HepG2 (cell line): ENCODE data around the gene SBK2. TPM values are rescaled to one million over a fixed set of nuclear protein-coding genes. Genes with fewer than 3 reads are reported as not detected.

Experiments
- CEBPG ChIP-seq: IDR thresholded peaks from 2 replicates; pipeline ENCODE4 v1.6.1; 2016
- FOSL2 ChIP-seq: sonication (generic); formaldehyde crosslinking; IDR thresholded peaks from 2 replicates; pipeline ENCODE4 v1.4.0; 2020; ENCODE audit warnings: missing genetic modification reagents
- HNRNPH1 ChIP-seq: fragments of 200-400 bp; formaldehyde crosslinking; optimal IDR thresholded peaks from 2 replicates; pipeline ENCODE3; 2017; ENCODE audit warnings: mild to moderate bottlenecking, low read depth, low read length
- JUND ChIP-seq: sonication (generic); formaldehyde crosslinking; IDR thresholded peaks from 2 replicates; pipeline ENCODE4 v1.8.0; 2022; ENCODE audit warnings: mild to moderate bottlenecking, missing genetic modification reagents
- KLF12 ChIP-seq: sonication (generic); formaldehyde crosslinking; IDR thresholded peaks from 2 replicates; pipeline ENCODE4 v1.4.0; 2020; ENCODE audit warnings: missing genetic modification reagents, borderline replicate concordance
- LCORL ChIP-seq, 2 experiments: fragments of 450-650 bp in 1 of 2; sonication (generic) in 1 of 2; formaldehyde crosslinking in 1 of 2; IDR thresholded peaks; 2 replicates each; pipeline versions ENCODE4 v1.5.0 to v1.6.1; 2017 to 2020; ENCODE audit warnings: antibody characterized with exemption in 1 of 2, missing genetic modification reagents in 1 of 2
- MTF2 ChIP-seq: sonication (generic); formaldehyde crosslinking; IDR thresholded peaks from 2 replicates; pipeline ENCODE4 v1.5.0; 2020; ENCODE audit warnings: missing genetic modification reagents, borderline replicate concordance
- NFKBIZ ChIP-seq: IDR thresholded peaks from 2 replicates; pipeline ENCODE4 v1.6.1; 2018; ENCODE audit warnings: missing genetic modification reagents, missing compliant biosample characterization
- NFYC ChIP-seq: IDR thresholded peaks from 2 replicates; pipeline ENCODE4 v1.6.1; 2016; ENCODE audit warnings: missing genetic modification reagents, missing compliant biosample characterization
- NPAS2 ChIP-seq: sonication (generic); formaldehyde crosslinking; IDR thresholded peaks from 2 replicates; pipeline ENCODE4 v1.8.0; 2022; ENCODE audit warnings: mild to moderate bottlenecking, missing genetic modification reagents, borderline replicate concordance
- NR2F2 ChIP-seq: IDR thresholded peaks from 2 replicates; pipeline ENCODE4 v1.6.1; 2012; ENCODE audit warnings: low read depth, inconsistent platforms, borderline replicate concordance
- PHB2 ChIP-seq: fragments of 450-650 bp; IDR thresholded peaks from 2 replicates; pipeline ENCODE4 v1.6.1; 2018; ENCODE audit not compliant: partially characterized antibody
- PITX1 ChIP-seq: sonication (generic); formaldehyde crosslinking; IDR thresholded peaks from 2 replicates; pipeline ENCODE4 v1.5.1; 2020; ENCODE audit warnings: mild to moderate bottlenecking, missing genetic modification reagents
- PRMT3 ChIP-seq: sonication (generic); formaldehyde crosslinking; IDR thresholded peaks from 2 replicates; pipeline ENCODE4 v1.8.1; 2022; ENCODE audit warnings: low read depth, mild to moderate bottlenecking, moderate library complexity, missing genetic modification reagents, borderline replicate concordance
- RBM22 ChIP-seq: fragments of 200-400 bp; formaldehyde crosslinking; optimal IDR thresholded peaks from 2 replicates; pipeline ENCODE3; 2017; ENCODE audit warnings: mild to moderate bottlenecking, low read length, moderate library complexity
- SIN3B ChIP-seq: fragments of 150-350 bp; IDR thresholded peaks from 2 replicates; pipeline ENCODE4 v1.6.1; 2014; ENCODE audit warnings: low read length
- ZFP82 ChIP-seq: sonication (generic); formaldehyde crosslinking; IDR thresholded peaks from 2 replicates; pipeline ENCODE4 v1.5.1; 2020; ENCODE audit warnings: mild to moderate bottlenecking, missing genetic modification reagents, borderline replicate concordance
- ZNF230 ChIP-seq: sonication (generic); formaldehyde crosslinking; IDR thresholded peaks from 2 replicates; pipeline ENCODE4 v1.4.0; 2020; ENCODE audit warnings: mild to moderate bottlenecking, missing genetic modification reagents
- ZNF607 ChIP-seq: sonication (generic); formaldehyde crosslinking; IDR thresholded peaks from 2 replicates; pipeline ENCODE4 v1.5.1; 2020; ENCODE audit warnings: missing genetic modification reagents, mild to moderate bottlenecking, borderline replicate concordance
- ZNF614 ChIP-seq: IDR thresholded peaks from 2 replicates; pipeline ENCODE4 v1.6.1; 2018; ENCODE audit warnings: missing biosample characterization, missing genetic modification reagents, inconsistent platforms, borderline replicate concordance
- polyA plus RNA-seq, 8 experiments: library from polyadenylated mRNA; depleted of rRNA in 3 of 8; stranded (reverse) in 7 of 8; unstranded in 1 of 8; fragments of >200 nt; fragmentation: Illumina TruSeq in 4 of 8; extraction: Trizol in 4 of 8; gene quantifications; 2 replicates each; pipeline versions ENCODE4 v1.2.1 to v1.2.3, GENCODE V29; 2011 to 2016; ENCODE audit warnings: low read depth in 4 of 8, missing spikeins in 1 of 8, mixed read lengths in 1 of 8; ENCODE audit not compliant: insufficient read depth in 1 of 8
- total RNA-seq, 5 experiments: library from RNA; depleted of rRNA; stranded (reverse); fragments of >200 nt; fragmentation: Illumina TruSeq; extraction: Trizol; gene quantifications; 2 replicates each; pipeline ENCODE4 v1.2.3, GENCODE V29; 2016; ENCODE audit warnings: low read depth in 1 of 5
- TF ChIP-seq, protein P1 (sequence below): sonication (generic); formaldehyde crosslinking; IDR thresholded peaks from 2 replicates; pipeline ENCODE4 v1.4.0; 2020; ENCODE audit warnings: missing genetic modification reagents, borderline replicate concordance
- TF ChIP-seq, protein P2 (sequence below): IDR thresholded peaks from 2 replicates; pipeline ENCODE4 v1.6.1; 2012; ENCODE audit warnings: inconsistent platforms
- TF ChIP-seq, protein P3 (sequence below): sonication (generic); formaldehyde crosslinking; IDR thresholded peaks from 2 replicates; pipeline ENCODE4 v1.4.0; 2020; ENCODE audit warnings: missing genetic modification reagents
- TF ChIP-seq, protein P4 (sequence below): sonication (generic); formaldehyde crosslinking; IDR thresholded peaks from 2 replicates; pipeline ENCODE4 v1.4.0; 2020; ENCODE audit warnings: mild to moderate bottlenecking, missing genetic modification reagents
- TF ChIP-seq, protein P5 (sequence below): sonication (generic); formaldehyde crosslinking; conservative IDR thresholded peaks from 2 replicates; pipeline ENCODE4 v1.5.0; 2020; ENCODE audit warnings: missing genetic modification reagents

Gene SBK2
- total and polyA plus RNA-seq, 2 of the 13 experiments (the other 11 are each of a cell fraction or from before 2014, with no cell fraction given), result 0.24 TPM; not detected in 1

DNA sequence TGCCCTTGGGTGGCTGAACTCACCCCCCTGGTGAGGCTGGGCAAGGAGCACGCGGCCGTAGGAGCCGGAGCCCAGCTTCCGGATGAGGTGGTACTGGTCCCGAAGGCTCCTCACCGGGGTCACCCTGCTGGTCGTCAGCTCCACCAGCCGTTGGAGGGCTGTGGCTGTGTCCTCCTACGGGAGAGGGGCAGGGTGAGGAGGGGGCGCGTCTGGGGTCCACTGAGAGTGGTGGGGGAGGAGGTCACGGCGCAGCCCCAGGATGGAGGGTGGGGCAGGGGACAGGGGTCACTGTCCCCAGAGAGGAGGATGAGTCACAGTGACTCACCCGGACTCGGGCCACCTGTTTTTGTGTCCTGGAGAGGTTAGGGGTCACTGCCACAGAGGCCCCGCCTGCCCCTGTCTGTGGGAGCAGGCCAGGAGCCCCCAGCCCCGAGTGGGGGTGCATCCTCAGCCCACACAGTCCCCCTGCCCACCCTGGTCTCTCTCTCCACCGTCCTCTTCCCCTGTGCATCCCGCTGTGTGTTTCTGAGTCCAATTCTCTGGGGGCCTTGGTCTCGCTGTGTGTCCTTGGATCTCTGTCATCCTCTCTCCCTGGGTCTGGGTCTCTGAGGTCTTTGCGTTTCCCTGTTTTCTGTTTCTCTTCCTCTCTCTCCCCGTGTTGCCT lies 8.0 kb upstream of the SBK2 start (continued):
- TF ChIP-seq ZNF230 (no peak), FOSL2 (CRISPR knock-in tag) (peak; percentile 99), CEBPG (CRISPR knock-in tag) (no peak), KLF12 (CRISPR knock-in tag) (no peak), PRMT3 (no peak), PHB2 (no peak), LCORL (IDR thresholded peaks at IDR 0.05) (no peak), LCORL (CRISPR knock-in tag; IDR thresholded peaks at IDR 0.05) (peak; percentile 81), HNRNPH1 (no peak), NFKBIZ (CRISPR knock-in tag) (no peak), RBM22 (no peak), MTF2 (no peak), ZNF614 (no peak), ZFP82 (CRISPR knock-in tag) (no peak), SIN3B (no peak), PITX1 (CRISPR knock-in tag) (no peak), ZNF607 (no peak), NPAS2 (CRISPR knock-in tag) (no peak), NR2F2 (no peak), JUND (CRISPR knock-in tag) (peak; percentile 42; the same call in 1 of the 2 replicates), NFYC (CRISPR knock-in tag) (no peak)
- TF ChIP-seq, protein P1, sequence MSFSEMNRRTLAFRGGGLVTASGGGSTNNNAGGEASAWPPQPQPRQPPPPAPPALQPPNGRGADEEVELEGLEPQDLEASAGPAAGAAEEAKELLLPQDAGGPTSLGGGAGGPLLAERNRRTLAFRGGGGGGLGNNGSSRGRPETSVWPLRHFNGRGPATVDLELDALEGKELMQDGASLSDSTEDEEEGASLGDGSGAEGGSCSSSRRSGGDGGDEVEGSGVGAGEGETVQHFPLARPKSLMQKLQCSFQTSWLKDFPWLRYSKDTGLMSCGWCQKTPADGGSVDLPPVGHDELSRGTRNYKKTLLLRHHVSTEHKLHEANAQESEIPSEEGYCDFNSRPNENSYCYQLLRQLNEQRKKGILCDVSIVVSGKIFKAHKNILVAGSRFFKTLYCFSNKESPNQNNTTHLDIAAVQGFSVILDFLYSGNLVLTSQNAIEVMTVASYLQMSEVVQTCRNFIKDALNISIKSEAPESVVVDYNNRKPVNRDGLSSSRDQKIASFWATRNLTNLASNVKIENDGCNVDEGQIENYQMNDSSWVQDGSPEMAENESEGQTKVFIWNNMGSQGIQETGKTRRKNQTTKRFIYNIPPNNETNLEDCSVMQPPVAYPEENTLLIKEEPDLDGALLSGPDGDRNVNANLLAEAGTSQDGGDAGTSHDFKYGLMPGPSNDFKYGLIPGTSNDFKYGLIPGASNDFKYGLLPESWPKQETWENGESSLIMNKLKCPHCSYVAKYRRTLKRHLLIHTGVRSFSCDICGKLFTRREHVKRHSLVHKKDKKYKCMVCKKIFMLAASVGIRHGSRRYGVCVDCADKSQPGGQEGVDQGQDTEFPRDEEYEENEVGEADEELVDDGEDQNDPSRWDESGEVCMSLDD, result peak; percentile 50; the same call in 1 of the 2 replicates
- TF ChIP-seq, protein P2, sequence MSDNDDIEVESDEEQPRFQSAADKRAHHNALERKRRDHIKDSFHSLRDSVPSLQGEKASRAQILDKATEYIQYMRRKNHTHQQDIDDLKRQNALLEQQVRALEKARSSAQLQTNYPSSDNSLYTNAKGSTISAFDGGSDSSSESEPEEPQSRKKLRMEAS, result no peak
- TF ChIP-seq, protein P3, sequence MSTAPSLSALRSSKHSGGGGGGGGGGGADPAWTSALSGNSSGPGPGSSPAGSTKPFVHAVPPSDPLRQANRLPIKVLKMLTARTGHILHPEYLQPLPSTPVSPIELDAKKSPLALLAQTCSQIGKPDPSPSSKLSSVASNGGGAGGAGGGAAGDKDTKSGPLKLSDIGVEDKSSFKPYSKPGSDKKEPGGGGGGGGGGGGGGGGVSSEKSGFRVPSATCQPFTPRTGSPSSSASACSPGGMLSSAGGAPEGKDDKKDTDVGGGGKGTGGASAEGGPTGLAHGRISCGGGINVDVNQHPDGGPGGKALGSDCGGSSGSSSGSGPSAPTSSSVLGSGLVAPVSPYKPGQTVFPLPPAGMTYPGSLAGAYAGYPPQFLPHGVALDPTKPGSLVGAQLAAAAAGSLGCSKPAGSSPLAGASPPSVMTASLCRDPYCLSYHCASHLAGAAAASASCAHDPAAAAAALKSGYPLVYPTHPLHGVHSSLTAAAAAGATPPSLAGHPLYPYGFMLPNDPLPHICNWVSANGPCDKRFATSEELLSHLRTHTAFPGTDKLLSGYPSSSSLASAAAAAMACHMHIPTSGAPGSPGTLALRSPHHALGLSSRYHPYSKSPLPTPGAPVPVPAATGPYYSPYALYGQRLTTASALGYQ (CRISPR knock-in tag), result no peak
- TF ChIP-seq, protein P4, sequence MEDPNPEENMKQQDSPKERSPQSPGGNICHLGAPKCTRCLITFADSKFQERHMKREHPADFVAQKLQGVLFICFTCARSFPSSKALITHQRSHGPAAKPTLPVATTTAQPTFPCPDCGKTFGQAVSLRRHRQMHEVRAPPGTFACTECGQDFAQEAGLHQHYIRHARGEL (CRISPR knock-in tag), result no peak
- TF ChIP-seq, protein P5, sequence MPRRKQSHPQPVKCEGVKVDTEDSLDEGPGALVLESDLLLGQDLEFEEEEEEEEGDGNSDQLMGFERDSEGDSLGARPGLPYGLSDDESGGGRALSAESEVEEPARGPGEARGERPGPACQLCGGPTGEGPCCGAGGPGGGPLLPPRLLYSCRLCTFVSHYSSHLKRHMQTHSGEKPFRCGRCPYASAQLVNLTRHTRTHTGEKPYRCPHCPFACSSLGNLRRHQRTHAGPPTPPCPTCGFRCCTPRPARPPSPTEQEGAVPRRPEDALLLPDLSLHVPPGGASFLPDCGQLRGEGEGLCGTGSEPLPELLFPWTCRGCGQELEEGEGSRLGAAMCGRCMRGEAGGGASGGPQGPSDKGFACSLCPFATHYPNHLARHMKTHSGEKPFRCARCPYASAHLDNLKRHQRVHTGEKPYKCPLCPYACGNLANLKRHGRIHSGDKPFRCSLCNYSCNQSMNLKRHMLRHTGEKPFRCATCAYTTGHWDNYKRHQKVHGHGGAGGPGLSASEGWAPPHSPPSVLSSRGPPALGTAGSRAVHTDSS (CRISPR knock-in tag), result no peak
